Spinal cord (tissue), 10 donors: ENCODE measurements around the gene AFMID. TPM values are rescaled to one million over a fixed set of nuclear protein-coding genes. Genes with fewer than 3 reads are reported as not detected.

Experiments used
- DNase-seq, 6 donors: peaks; one replicate each; pipeline versions ENCODE4 v3.0.0 to v3.0.0-alpha.2; 2013 to 2015; ENCODE audit warnings: low spot score in 6 of 6, low read depth in 4 of 6
- H3K27ac ChIP-seq: one replicate; pipeline ENCODE4 v1.5.1; 2013; ENCODE audit warnings: low read depth, low read length, control low read depth
- H3K27me3 ChIP-seq: one replicate; pipeline ENCODE4 v1.6.1; 2013; ENCODE audit warnings: low read length; ENCODE audit not compliant: control insufficient read depth, insufficient read depth
- H3K36me3 ChIP-seq: one replicate; pipeline ENCODE4 v1.6.1; 2013; ENCODE audit warnings: low read length; ENCODE audit not compliant: control insufficient read depth, insufficient read depth
- H3K4me1 ChIP-seq: one replicate; pipeline ENCODE4 v1.6.1; 2013; ENCODE audit warnings: low read length; ENCODE audit not compliant: control insufficient read depth, insufficient read depth
- H3K4me3 ChIP-seq: one replicate; pipeline ENCODE4 v1.5.1; 2013; ENCODE audit warnings: low read depth, low read length, control low read depth
- H3K9me3 ChIP-seq: one replicate; pipeline ENCODE4 v1.6.1; 2013; ENCODE audit warnings: low read length; ENCODE audit not compliant: control insufficient read depth, insufficient read depth
- whole genome bisulfite sequencing: methylation state at CpG from one replicate; pipeline ENCODE4 v1.1.5; 2013; ENCODE audit warnings: missing lambda C conversion rate; ENCODE audit not compliant: insufficient coverage; 5-methylcytosine and 5-hydroxymethylcytosine counted together
- polyA plus RNA-seq, 2 donors: library from polyadenylated mRNA; unstranded; fragments of 120-200 nt; gene quantifications; one replicate each; pipeline ENCODE4 v1.2.1, GENCODE V29; 2013; ENCODE audit not compliant: insufficient read length in 2 of 2
- total RNA-seq, 2 donors: library from RNA; depleted of rRNA in 1 of 2; stranded (reverse); fragments of 120-200 nt in 1 of 2; fragments of >200 nt in 1 of 2; gene quantifications; one replicate each; pipeline versions ENCODE4 v1.2.3 to v1.2.4, GENCODE V29; 2013 to 2014
- donor health status: healthy.

AFMID gene
- total and polyA plus RNA-seq, 4 donors, result 19.9 to 33.3 (median 29.6) TPM

GRCh38 chr17:78214706-78215061 lies 27.5 kb downstream of the AFMID start:
- Histone ChIP-seq H3K36me3 (no peaks in the 10 kb centered on the region), H3K9me3 (no peaks in the 10 kb centered on the region), H3K4me3 (peak overlapping the region; percentile 64), H3K27me3 (no peaks in the 10 kb centered on the region), H3K4me1 (peaks cover 14% of the 10 kb centered on the region), H3K27ac (no peak overlapping the region)
- 7% methylated on average over 3 of the region's 5 CpGs for WGBS
- no peak for DNase-seq

- Histone ChIP-seq H3K4me1 (peaks cover 16% of the 10 kb centered on the region), H3K4me3 (no peak overlapping the region), H3K27me3 (no peaks in the 10 kb centered on the region), H3K27ac (no peak overlapping the region), H3K36me3 (peaks cover 14% of the 10 kb centered on the region), H3K9me3 (no peaks in the 10 kb centered on the region)
- WGBS, result 83% methylated on average over 11 of the region's 11 CpGs
- no peak for DNase-seq
Measured at GRCh38 chr17:78219396-78220150, 32.4 kb downstream of the AFMID start.

GRCh38 chr17:78223061-78223460 lies 35.9 kb downstream of the AFMID start:
- Histone ChIP-seq H3K27me3 (no peaks in the 10 kb centered on the region), H3K4me3 (no peak overlapping the region), H3K27ac (no peak overlapping the region), H3K36me3 (peaks cover 14% of the 10 kb centered on the region), H3K9me3 (no peaks in the 10 kb centered on the region), H3K4me1 (peaks cover 18% of the 10 kb centered on the region)
- 98% methylated on average over 4 of the region's 4 CpGs for WGBS
- DNase-seq, result no peak

- Histone ChIP-seq H3K27me3 (no peaks in the 10 kb centered on the region), H3K4me3 (no peak overlapping the region), H3K27ac (no peak overlapping the region), H3K9me3 (no peaks in the 10 kb centered on the region), H3K36me3 (peaks cover 14% of the 10 kb centered on the region), H3K4me1 (peaks cover 18% of the 10 kb centered on the region)
- WGBS, result 100% methylated on average over 2 of the region's 3 CpGs
- no peak for DNase-seq
Measured at GRCh38 chr17:78223765-78224164, 36.6 kb downstream of the AFMID start.

GRCh38 chr17:78224231-78225087 lies 37.3 kb downstream of the AFMID start:
- Histone ChIP-seq H3K27ac (no peak overlapping the region), H3K4me3 (no peak overlapping the region)

GRCh38 chr17:78225088-78225865 lies 38.1 kb downstream of the AFMID start:
- Histone ChIP-seq H3K27ac (no peak overlapping the region), H3K36me3 (peaks cover 14% of the 10 kb centered on the region), H3K4me1 (peaks cover 18% of the 10 kb centered on the region), H3K4me3 (no peak overlapping the region), H3K27me3 (peaks cover under 1% of the 10 kb centered on the region), H3K9me3 (no peaks in the 10 kb centered on the region)
- WGBS, result 80% methylated on average over 7 of the region's 16 CpGs
- DNase-seq, result no peak

More at GRCh38 chr17:78224231-78225087, 37.3 kb downstream of the AFMID start:
- H3K9me3 ChIP-seq, result no peaks in the 10 kb centered on the region
- 63% methylated on average over 26 of the region's 27 CpGs for WGBS
- H3K27me3 ChIP-seq, result no peaks in the 10 kb centered on the region
- peak in 3 of 6 donors; percentile 17 to 85 (median 81) for DNase-seq
- peaks cover 14% of the 10 kb centered on the region for H3K36me3 ChIP-seq
- peaks cover 18% of the 10 kb centered on the region for H3K4me1 ChIP-seq

GRCh38 chr17:78226055-78226758 lies 39.0 kb downstream of the AFMID start:
- Histone ChIP-seq H3K4me3 (no peak overlapping the region), H3K4me1 (peaks cover 22% of the 10 kb centered on the region), H3K27me3 (peaks cover 10% of the 10 kb centered on the region), H3K36me3 (peaks cover 11% of the 10 kb centered on the region), H3K27ac (no peak overlapping the region), H3K9me3 (no peaks in the 10 kb centered on the region)
- DNase-seq, result peak in 1 of 6 donors; percentile 13
- WGBS, result 63% methylated on average over 7 of the region's 12 CpGs

- H3K9me3 ChIP-seq, result no peaks in the 10 kb centered on the region
- peaks cover 27% of the 10 kb centered on the region for H3K4me1 ChIP-seq
- peaks cover 16% of the 10 kb centered on the region for H3K27me3 ChIP-seq
- no peak overlapping the region for H3K27ac ChIP-seq
- peaks cover 8% of the 10 kb centered on the region for H3K36me3 ChIP-seq
- peak in 1 of 6 donors; percentile 0 for DNase-seq
- H3K4me3 ChIP-seq, result no peak overlapping the region
- 78% methylated on average over 15 of the region's 20 CpGs for WGBS
Measured at GRCh38 chr17:78226759-78227454, 39.7 kb downstream of the AFMID start.
